GM12892 (cell line): ENCODE results near the gene DSCAML1.

ENCODE experiments used
- POLR2A ChIP-seq: IDR thresholded peaks from 2 replicates; pipeline ENCODE4 v1.6.1; 2011; ENCODE audit warnings: low read depth, low read length, control low read depth
- POLR2AphosphoS5 ChIP-seq: IDR thresholded peaks from 2 replicates; pipeline ENCODE4 v1.6.1; 2011; ENCODE audit warnings: low read depth, low read length, control low read depth
- TAF1 ChIP-seq: IDR thresholded peaks from 2 replicates; pipeline ENCODE4 v1.6.1; 2011; ENCODE audit warnings: low read depth, mild to moderate bottlenecking, control low read depth, low read length, borderline replicate concordance

- TF ChIP-seq POLR2A, result no peak
- TF ChIP-seq POLR2AphosphoS5, result no peak
- no peak for TF ChIP-seq TAF1
These were observed 190.8 kb downstream of the DSCAML1 start for GRCh38 chr11:117606211-117606610.
